ENCODE results near the gene SYNE1.
A peak's percentile ranks its signal among the peaks of the same experiment; 100 is the strongest.

The SYNE1 gene

DNA sequence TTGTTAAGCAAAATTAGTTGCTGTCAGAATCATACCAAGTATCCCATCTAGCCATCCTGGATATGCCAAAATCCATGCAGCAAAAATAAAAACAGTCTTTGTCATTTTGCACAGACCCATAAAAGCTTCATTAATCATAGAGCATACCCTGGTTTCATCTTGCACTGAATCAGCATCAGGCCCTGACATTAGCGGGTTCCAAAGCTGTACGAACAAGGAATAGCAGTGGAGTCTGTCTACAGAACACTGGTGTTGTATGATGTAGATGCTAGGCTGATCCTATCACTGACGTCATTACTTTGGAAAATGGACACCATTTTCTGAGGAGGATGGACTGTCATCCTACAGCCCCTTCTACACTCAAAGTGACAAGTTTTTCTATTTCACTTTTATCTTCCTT, 514.1 kb downstream of the SYNE1 start:
- no peak for DNase-seq

DNA sequence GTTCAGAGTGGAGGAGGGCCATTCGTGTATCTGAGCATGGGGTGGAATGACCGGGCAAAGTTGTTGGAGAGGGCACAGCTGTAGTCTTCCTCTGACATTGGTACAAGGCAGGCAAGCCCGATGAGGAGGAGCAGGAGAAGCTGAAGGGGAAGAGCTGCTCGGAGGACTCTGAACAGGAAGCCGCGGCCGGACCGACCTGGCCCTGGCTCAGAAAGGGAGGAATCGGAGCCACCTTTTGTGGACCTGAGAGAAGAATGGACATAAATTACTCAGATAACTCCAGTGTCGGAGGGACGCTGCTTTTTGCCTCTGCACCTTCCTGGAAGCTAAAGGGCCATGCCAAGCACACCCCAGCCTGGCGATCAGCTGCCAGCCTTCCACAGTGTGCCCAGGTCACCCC, 514.7 kb downstream of the SYNE1 start:
- no peak for DNase-seq

DNA sequence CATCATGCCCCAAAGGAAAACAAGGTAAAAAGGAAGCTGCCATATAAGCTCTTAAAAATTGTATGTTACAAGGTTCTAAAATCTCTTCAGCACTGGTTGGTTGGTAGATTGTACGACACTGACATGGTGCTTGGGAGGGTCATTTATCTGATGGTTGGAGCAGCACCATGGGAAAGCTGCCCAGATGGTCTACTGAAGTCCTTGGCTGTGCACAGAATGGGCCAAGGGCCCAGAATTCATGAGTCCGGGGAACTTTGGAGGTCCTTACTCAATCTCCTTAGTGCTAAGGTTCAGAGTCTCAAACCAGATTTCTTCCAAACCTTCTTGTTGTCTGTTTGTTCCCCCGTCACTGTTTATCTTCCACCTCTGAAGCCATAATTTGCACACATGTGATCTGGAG, 515.3 kb downstream of the SYNE1 start:
- DNase-seq = no peak

DNA sequence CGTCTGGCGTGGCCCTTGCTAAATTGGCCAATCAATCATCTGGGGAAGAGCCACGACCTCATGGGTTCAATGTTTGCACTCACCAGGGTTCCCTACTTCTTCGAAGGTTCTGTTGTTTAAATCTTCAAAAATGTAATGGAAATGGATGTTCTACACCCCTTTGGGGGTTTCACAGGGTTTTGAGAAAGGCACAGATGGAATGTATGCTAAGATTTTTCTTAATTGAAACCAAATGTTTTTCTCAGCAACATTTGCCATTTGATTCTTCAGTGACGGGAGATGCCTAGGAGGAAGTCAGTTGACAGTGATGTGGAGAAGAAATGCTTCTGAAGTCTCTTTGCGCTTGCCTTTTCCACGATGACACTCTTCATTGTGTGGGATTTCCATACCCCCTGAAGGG, 517.3 kb downstream of the SYNE1 start:
- DNase-seq = no peak

DNA sequence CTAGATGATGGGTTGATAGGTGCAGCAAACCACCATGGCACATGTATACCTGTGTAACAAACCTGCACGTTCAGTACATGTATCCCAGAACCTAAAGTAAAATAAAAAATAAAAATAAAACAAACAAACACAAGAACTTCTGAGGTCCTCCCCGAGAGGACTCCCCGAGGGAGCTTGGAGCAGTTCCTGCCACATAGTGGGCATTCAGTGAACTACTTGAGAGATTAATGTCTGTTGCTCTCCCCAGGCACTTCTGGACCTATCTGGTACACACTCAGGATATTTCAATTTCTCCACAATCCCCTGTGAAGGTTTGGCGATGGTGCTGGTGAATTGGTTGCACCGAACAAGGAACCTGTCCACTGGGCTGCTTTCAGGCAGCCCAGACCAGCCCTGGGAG, 518.5 kb downstream of the SYNE1 start:
- DNase-seq = no peak

DNA sequence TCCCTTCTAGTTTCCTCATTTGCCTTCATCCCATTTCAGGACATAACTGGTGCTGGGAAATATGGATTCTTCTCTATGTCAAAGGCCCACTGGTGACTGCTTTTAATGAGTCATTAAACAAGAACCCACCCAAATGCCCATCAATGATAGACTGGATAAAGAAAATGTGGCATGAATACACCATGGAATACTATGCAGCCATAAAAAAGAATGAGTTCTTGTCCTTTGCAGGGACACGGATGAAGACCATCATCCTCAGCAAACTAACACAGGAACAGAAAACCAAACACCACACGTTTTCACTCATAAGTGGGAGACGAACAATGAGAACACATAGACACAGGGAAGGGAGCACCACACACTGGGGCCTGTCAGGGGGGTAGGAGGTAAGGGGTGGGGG, 518.9 kb downstream of the SYNE1 start:
- DNase-seq = no peak

DNA sequence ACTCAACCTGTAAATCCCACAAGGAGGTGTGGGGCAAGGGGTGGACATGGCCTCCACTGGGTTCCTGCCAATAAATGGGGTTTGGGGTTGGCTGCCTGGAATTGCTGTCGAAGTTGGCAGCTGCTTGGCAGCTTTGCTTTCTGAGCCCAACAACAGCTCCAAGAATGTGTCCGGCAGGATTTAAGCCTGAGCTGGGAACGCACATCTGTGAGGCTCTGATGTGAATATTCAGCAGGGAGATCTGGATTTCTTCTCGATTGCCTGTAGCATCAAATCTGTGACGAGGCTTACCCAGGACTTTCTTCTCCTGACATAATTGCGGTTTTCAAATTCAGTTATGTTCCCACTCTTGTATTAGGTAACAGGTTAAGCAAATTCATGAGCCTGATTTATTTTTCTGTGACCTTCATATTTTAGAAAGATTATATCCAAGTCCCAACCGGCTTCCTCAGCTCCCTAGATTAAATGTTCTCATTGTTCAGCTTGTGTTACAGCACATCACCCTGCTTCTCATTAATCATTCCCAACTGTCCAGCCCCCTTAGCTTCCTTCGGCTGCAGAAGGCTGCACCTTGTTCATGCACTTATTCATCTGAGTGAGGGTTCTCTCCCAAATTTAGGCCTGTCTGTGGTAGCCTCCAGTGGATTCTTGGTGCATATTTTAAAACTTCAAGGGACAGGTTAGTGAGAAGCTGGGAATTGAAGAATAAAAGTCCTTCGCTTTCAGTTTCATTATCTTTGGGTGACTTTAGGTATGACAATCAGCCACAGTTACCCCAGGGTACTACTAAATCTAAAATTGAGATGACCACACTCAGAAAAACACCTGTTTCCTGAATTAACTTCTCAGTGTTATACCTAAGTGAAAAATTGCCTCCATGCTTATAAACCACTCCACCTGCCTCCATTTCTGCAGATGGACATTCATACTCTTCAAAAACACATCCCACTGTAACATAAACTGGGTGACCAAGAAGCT, 519.7 kb downstream of the SYNE1 start:
- no peak for DNase-seq

DNA sequence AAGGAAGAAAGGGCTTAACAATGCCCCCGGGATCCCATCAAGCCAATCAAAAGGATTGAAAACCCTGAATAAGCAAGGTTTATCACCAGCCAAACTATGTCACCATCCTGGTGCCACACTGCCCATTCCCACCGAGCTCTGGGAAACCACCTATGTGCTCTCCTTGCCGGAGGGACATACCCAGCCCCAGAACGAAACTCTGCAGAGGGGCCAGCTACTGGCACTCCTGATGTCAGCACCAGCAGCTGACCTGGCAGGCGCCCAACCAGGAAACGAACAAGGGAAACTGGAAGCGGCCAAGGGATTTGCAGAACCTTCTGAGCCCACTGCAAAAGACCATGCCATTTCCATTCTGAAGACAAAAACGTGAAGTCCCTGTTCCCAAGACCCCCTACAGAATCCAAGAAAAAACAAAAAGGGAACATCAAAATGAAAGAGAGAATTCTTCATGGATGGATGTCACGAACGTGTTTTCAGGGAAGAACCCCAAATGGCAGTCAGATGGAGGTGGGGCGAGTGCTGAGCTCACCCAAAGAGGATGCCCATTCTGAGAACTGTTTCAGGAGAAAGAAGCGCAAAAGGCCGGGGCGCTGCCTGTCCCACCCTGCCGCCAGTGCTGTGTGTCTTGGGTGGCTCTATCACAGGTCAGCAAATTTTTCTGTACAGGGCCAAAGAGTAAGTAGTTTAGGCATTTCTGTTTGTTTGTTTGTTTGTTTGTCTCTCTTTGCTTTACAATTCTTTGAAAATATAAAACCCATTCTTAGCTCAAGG, 524.5 kb downstream of the SYNE1 start:
- no peak for DNase-seq

DNA sequence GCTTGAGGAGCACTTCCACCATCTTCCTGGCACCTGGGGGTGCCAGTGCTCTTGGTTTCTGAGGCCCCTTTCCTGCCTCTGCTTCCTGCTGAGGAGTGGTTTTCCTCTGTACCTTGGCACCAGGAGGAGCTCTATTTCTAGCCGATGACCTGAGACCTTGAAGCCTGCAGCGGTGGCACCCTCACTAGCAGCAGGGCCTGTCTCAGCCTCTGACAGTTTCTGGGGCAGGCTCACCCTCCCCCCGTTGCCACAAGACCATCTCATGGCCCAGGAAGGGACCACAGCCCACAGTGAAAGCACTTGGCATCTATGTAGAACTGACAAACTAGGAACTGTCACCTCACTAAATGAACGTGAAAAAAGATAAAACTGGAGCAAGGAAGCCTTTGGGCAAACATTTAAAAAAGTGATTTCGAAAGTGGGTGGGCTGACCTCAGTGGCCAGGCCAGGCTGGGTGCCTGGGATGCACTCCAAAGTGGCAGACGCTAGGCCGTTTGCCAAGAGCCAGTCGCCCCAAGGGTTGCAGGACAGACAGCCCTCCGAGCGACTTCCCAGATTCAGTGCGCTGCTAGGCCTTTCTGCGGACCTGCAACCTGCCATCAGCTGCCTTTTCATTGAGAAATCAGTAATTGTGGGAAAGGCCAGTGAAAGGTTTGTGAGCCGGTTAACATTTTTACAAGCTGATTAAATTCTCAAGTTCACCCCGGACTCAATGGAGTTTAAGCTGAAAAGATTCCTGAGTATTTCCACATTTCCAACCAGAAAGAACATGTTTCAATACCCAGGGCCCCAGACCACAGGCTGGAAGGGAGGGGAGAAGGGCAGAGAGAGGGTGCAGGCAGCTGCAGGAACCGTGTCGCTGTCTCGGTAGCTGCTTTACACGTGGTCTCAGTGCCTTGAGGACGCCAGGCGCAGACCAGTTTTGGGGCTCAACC, 526.0 kb downstream of the SYNE1 start:
- no peak for DNase-seq

DNA sequence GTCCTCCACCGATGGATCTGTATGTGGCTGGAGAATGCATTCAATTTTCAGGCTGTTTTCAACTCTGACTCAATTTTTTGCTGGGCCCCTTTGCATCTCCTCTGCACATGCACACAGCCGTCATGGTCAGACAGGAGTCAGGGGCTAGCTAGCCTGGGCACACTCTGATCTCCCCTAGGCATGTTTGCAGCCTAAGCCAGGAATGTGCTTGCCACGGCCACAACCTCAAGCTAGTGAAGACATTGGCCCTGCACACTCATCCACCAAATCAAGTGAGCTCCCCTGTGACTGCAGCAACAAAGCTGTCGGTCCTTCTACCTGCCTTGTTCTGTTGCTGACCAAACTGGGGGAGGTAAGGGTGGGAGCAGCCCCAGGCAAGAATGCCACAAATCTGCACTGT, 529.2 kb downstream of the SYNE1 start:
- DNase-seq = no peak

DNA sequence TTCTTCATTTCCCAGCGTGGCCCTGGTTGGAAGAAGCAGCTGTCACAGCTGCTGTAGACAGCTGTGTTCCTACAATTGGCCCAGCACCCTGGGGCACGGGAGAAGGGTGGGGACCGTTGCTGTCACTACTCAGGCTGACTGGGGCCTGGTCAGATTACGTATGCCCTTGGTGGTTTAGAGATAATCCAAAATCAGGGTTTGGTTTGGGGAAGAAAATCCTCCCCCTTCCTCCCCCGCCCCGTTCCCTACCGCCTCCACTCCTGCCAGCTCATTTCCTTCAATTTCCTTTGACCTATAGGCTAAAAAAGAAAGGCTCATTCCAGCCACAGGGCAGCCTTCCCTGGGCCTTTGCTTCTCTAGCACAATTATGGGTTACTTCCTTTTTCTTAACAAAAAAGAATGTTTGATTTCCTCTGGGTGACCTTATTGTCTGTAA, 537.0 kb downstream of the SYNE1 start:
- peak; percentile 13 to 24 for DNase-seq

DNA sequence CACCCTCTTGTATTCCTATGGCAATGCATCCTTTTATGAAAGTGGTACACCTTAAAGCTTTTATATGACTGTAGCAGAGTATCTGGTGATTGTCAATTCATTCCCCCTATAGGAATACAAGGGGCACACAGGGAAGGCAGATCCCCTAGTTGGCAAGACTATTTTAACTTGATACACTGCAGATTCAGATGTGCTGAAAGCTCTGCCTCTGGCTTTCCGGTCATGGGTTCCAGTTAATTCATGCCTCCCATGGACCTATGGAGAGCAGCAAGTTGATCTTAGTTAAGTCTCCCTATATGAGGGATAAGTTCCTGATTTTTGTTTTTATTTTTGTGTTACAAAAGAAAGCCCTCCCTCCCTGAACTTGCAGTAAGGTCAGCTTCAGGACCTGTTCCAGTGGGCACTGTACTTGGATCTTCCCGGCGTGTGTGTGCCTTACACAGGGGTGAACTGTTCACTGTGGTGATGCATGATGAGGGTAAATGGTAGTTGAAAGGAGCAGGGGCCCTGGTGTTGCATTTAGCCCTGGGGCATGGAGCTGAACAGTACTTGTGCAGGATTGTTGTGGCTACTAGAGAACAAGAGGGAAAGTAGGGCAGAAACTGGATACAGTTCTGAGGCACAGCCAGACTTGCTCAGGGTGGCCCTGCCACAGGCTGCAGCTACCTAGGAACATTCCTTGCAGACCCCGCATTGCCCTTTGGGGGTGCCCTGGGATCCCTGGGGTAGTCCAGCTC, 537.5 kb downstream of the SYNE1 start:
- no peak for DNase-seq

DNA sequence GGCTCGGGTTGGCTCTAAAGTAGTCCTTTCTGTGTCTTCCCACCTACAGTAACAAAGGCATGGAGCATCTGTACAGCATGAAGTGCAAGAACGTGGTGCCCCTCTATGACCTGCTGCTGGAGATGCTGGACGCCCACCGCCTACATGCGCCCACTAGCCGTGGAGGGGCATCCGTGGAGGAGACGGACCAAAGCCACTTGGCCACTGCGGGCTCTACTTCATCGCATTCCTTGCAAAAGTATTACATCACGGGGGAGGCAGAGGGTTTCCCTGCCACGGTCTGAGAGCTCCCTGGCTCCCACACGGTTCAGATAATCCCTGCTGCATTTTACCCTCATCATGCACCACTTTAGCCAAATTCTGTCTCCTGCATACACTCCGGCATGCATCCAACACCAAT, 538.5 kb downstream of the SYNE1 start:
- no peak for DNase-seq

DNA sequence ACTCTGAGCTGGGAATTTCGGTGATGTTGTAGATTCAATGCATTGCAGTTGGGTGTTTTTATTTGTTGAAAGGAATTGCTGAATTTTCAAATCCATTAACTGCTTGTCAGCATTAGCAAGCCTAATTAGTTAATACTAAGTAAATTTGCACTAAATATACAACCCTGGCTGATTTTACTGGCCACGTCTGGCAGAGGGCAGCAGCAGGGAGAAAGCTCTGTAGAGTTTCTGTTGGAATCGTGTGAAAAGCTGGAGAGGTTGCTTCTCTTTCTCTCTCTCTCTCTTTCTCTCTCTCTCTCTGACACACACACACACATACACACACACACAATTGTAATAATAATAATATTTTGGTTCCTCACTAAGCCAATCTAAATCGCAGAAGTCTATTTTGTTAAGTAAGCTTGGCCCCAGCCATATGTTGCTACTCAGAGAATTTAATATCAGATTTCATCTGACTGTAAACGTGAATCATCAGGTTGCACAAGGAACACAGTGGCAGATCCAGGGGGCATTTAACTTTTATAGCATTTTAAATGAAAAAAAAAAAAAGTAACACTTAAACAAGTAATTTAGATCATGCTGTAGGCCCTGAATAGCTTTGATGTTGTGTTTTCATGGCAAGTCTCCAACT, 540.2 kb downstream of the SYNE1 start:
- DNase-seq = no peak

DNA sequence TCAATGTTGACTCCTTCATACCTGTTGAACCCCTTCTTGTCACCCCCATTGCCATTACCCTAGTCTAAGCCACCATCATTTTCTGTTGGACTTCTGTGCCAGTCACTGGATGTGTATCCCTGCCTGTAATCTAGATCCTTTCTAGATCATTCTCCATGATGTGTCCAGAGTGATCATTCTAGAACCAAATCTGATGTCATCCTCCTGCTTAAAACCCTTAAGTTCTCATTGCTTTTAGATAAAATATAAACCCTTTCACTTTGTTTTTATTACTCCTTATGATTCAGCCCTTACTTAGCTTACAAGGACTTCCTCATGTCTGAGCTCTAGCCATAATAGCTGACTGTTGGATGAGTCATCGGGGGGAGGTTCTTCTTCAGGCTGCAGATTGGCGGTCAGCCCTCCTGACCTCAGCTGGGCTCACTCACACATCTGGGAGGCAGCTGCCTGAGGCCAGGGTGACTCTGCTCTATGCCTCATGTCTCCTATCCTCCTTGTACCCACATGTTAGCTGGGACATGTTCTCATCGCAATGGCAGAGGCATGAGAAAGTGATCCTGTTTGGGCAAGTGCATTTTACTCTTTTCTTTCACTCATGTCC, 542.1 kb downstream of the SYNE1 start:
- DNase-seq = peak; percentile 30 to 90

DNA sequence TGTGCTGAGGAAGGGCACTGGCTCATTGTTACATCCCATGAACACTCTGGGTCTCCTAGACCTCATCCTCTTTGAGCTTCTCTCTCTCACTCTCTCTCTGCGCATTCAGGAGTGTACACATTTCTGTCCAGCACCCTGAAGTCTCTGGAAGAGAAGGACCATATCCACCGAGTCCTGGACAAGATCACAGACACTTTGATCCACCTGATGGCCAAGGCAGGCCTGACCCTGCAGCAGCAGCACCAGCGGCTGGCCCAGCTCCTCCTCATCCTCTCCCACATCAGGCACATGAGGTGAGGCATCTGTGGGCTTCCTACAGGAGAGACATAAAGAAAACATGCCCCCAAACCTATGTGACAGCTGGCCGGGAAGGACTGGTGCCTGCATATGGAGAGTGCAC, 542.9 kb downstream of the SYNE1 start:
- DNase-seq = no peak

DNA sequence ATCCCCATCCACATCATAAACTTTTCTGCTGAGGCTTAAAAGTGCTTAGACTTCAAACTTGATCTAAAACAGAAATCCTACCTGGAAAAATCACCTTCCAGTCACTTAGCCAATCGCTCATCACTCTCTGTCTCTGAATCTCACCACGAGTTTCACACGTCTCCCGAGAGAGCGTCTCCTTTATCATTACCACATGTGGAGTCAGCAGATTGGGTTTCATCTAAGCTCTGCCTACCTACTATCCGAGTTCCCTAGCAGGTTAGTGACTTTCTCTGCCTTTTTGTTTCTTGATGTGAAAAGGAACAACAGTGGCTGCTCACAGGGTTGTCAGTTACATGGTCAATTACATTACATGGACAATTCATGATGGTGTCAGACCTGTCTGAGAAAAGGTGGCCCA, 543.5 kb downstream of the SYNE1 start:
- no peak for DNase-seq

DNA sequence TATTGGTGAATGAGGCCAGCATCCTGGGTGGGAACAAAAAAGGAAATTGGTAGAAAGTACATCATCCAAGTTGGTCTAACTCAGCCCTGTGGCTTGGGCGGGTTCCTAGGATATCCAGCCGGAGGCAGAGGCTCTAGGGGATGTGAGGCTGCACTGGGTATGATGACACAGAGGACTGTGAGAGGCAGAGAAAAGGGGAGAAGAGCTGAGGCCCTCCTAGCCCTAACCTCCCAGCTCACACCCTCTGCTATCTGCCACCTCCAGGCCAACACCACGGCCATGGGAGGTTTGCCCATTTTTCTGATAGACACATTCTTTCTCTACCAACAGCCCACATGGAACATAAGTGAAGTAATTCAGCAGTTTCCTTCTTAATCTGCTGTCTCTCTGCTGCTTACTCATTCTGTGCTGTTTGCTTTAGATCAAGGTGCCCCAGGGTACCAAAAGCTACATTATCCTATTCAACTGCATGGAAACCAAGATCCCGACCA, 545.3 kb downstream of the SYNE1 start:
- no peak for DNase-seq

DNA sequence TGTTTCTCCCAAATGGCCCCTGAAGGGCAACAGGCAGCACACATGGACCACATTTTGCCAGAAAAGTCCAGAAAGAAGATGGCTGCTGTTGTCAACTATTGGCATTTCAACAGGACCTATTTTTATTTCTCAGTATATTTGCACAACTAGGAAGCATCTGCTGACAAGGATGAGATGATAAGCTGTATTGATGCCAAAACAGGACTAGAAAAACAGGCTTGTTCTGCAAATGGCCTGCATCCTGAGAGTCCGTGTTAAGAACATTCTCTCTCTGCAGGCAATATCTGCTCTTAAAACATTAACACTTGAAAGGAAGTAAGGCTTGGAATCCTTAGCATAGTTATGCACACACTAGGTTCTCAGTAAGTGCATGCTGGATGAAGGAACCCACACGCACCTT, 546.0 kb downstream of the SYNE1 start:
- no peak for DNase-seq

DNA sequence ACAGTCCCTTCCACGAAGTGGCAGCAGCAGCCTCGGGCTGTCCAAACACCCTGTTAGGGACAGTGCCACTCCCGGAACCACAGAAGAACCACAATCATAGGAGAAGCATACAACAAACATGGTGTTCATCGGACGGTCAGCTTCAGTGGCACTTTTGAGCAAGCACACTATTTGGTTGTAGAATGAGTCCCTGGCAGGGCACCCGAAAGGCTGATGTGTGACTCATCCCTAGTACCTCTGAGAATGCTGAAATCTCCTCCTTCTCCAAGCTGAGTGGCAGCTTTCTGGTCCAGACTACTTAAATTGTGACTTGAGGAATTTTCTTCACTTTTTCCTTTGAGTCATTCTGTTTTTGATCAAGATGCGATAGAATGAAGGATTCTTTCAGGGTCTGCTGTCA, 547.2 kb downstream of the SYNE1 start:
- no peak for DNase-seq

DNA sequence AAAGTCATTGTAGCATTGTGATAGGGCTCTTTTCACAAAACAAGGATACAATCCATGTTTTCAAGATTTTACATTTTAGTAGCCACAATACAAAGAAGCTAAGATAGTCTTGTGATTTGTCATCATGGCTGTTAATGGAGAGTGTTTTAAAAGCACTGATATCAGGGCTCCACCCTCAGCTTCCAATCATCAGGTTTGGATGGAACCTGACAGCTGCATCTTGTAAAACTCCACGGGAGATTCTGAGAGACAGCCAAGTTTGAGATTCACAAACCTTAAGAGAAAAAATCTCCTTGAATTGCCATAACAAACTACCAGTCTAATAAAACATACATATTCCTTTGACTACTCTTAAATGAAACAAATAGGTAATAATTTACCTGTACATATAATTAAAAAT, 549.5 kb downstream of the SYNE1 start:
- DNase-seq = no peak
